DND-41 (cell line): ENCODE data around the gene RBM43.

Source experiments
- ATAC-seq: fragments of 200-7000 bp; cut with Tn5 transposase; 3 replicates; pipeline ENCODE4 v1.9.1; 2021; ENCODE audit warnings: low read depth; ENCODE audit not compliant: insufficient read depth
- DNase-seq: peaks from one replicate; pipeline ENCODE4 v3.0.0-alpha.2; 2020
- H2AFZ ChIP-seq: 2 replicates; pipeline ENCODE4 v1.6.0; 2012; ENCODE audit warnings: low read depth, low read length
- H3K27ac ChIP-seq: 2 replicates; pipeline ENCODE4 v1.5.1; 2012; ENCODE audit warnings: low read length, inconsistent platforms
- H3K27me3 ChIP-seq: fragments of 200-600 bp; sonication (generic); 2 replicates; pipeline ENCODE4 v1.6.0; 2012; ENCODE audit warnings: low read length, mild to moderate bottlenecking, inconsistent platforms; ENCODE audit not compliant: insufficient read depth, poor library complexity
- H3K36me3 ChIP-seq: 2 replicates; pipeline ENCODE4 v1.5.1; 2012; ENCODE audit warnings: low read length, inconsistent platforms; ENCODE audit not compliant: insufficient read depth
- H3K4me1 ChIP-seq: 2 replicates; pipeline ENCODE4 v1.5.1; 2012; ENCODE audit warnings: mild to moderate bottlenecking, low read length; ENCODE audit not compliant: insufficient read depth
- H3K4me2 ChIP-seq: 2 replicates; pipeline ENCODE4 v1.6.0; 2012; ENCODE audit warnings: mild to moderate bottlenecking, moderate library complexity, low read length, inconsistent platforms; ENCODE audit not compliant: insufficient read depth
- H3K4me3 ChIP-seq, 2 experiments: fragments of 200-600 bp in 1 of 2; shearing (Covaris generic) in 1 of 2; 2 replicates each; pipeline ENCODE4 v1.5.1; 2012 to 2016; ENCODE audit warnings: inconsistent platforms in 2 of 2, low read length in 2 of 2, mild to moderate bottlenecking in 2 of 2, low read depth in 1 of 2, moderate library complexity in 1 of 2
- H3K79me2 ChIP-seq: 2 replicates; pipeline ENCODE4 v1.6.0; 2012; ENCODE audit warnings: low read length, inconsistent platforms; ENCODE audit not compliant: insufficient read depth
- H3K9ac ChIP-seq: 2 replicates; pipeline ENCODE4 v1.6.0; 2012; ENCODE audit warnings: low read depth, mild to moderate bottlenecking, inconsistent platforms, low read length, moderate library complexity
- H3K9me3 ChIP-seq: 2 replicates; pipeline ENCODE4 v1.5.1; 2012; ENCODE audit warnings: low read length, moderate library complexity, mild to moderate bottlenecking, inconsistent platforms; ENCODE audit not compliant: insufficient read depth, severe bottlenecking
- H4K20me1 ChIP-seq: 2 replicates; pipeline ENCODE4 v1.6.0; 2012; ENCODE audit warnings: low read length; ENCODE audit not compliant: insufficient read depth
- CTCF ChIP-seq: IDR thresholded peaks from 2 replicates; pipeline ENCODE4 v1.5.1; 2012; ENCODE audit warnings: borderline replicate concordance, low read length, moderate library complexity, mild to moderate bottlenecking; ENCODE audit not compliant: poor library complexity, severe bottlenecking; ENCODE audit errors: extremely low read depth
- EZH2 ChIP-seq: IDR thresholded peaks from 3 replicates; pipeline ENCODE4 v1.6.1; 2012; ENCODE audit warnings: borderline replicate concordance, low read depth, mild to moderate bottlenecking, moderate library complexity, low read length, inconsistent platforms; ENCODE audit not compliant: severe bottlenecking

Gene RBM43

DNA sequence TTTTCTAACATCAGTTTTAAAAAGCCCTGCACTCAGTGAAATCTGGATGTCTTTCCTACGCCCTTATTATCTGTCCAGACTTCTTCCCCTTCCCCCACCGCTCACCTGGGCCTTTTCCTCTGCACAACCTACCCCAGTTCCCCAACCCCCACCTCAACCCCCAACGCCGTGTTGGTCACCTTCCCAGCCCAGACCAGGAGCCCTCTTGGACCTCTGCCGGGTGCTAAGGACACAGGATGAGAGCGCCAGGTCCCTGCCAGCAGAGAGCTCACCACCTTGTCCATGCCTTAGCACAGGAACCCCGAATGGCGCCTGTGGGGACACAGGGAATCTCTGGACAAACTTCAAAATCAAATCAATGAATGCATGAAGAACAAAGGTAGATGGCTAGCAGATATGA is 966 bp upstream of the RBM43 start:
- DNase-seq = no peak
- peak overlapping the region; percentile 75; the same call in 1 of the 2 replicates for H3K4me2 ChIP-seq
- peak overlapping the region in 1 of 2 experiments; percentile 79; a peak in 2 of 4 replicates for H3K4me3 ChIP-seq
- peak overlapping the region; percentile 94; the same call in 1 of the 2 replicates for H3K27ac ChIP-seq
- H2AFZ ChIP-seq = peak overlapping the region; percentile 84
- no peaks in the 10 kb centered on the region for H4K20me1 ChIP-seq
- TF ChIP-seq CTCF (no peak), EZH2 (no peak)
- ATAC-seq = no peak
- H3K4me1 ChIP-seq = peaks cover 23% of the 10 kb centered on the region
- H3K9me3 ChIP-seq = no peaks in the 10 kb centered on the region
- H3K36me3 ChIP-seq = no peaks in the 10 kb centered on the region; the same call in 1 of the 2 replicates
- no peaks in the 10 kb centered on the region for H3K27me3 ChIP-seq
- H3K9ac ChIP-seq = peak overlapping the region; percentile 95; the same call in 1 of the 2 replicates
- H3K79me2 ChIP-seq = peaks cover 16% of the 10 kb centered on the region

DNA sequence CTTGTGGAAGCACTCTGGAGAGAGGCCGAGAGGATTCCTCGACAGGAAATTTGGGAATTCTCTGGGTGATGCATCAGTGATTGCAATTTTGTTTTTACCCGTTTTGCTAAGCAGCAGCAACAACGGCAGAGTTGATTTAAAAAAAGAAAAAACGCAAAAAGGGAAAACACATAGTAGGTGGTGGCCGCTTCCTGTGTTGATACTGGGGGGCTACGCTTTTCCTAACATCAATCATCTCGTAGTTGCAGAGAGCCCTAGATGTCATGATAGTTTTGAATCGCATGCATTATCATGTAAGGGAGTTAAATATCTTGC is 271 bp upstream of the RBM43 start:
- peak overlapping the region; percentile 72 to 79; a peak in 3 of 4 replicates for H3K4me3 ChIP-seq
- H3K4me1 ChIP-seq = peaks cover 23% of the 10 kb centered on the region
- H3K79me2 ChIP-seq = peaks cover 16% of the 10 kb centered on the region
- H3K9ac ChIP-seq = peak overlapping the region; percentile 95
- peak overlapping the region; percentile 94 for H3K27ac ChIP-seq
- peak overlapping the region; percentile 84 for H2AFZ ChIP-seq
- ATAC-seq = peak; percentile 15
- peak overlapping the region; percentile 75 for H3K4me2 ChIP-seq
- TF ChIP-seq CTCF = no peak
- no peak for TF ChIP-seq EZH2
- no peaks in the 10 kb centered on the region for H3K27me3 ChIP-seq
- DNase-seq = no peak
- no peaks in the 10 kb centered on the region; the same call in 1 of the 2 replicates for H3K36me3 ChIP-seq
- H3K9me3 ChIP-seq = no peaks in the 10 kb centered on the region
- H4K20me1 ChIP-seq = no peaks in the 10 kb centered on the region

- peaks cover under 1% of the 10 kb centered on the region; the same call in 1 of the 2 replicates for H3K36me3 ChIP-seq
- H3K27me3 ChIP-seq = no peaks in the 10 kb centered on the region
- no peak for DNase-seq
- H3K4me2 ChIP-seq = peak overlapping the region; percentile 75
- peaks cover 16% of the 10 kb centered on the region for H3K79me2 ChIP-seq
- H4K20me1 ChIP-seq = no peaks in the 10 kb centered on the region
- peaks cover 23% of the 10 kb centered on the region for H3K4me1 ChIP-seq
- TF ChIP-seq CTCF = no peak
- TF ChIP-seq EZH2 = no peak
- H2AFZ ChIP-seq = peak overlapping the region; percentile 84
- ATAC-seq = 0 out of 3 replicates have a peak, but pooled peaks have one; percentile 0
- peak overlapping the region; percentile 94 for H3K27ac ChIP-seq
- H3K9me3 ChIP-seq = no peaks in the 10 kb centered on the region
- H3K4me3 ChIP-seq = peak overlapping the region; percentile 72 to 79
- peak overlapping the region; percentile 95 for H3K9ac ChIP-seq
Measured at GRCh38 chr2:151260573-151261230, 961 bp downstream of the RBM43 start.
